Upper lobe of left lung (tissue), 4 donors: ENCODE data around the gene MAGEA4.

Source experiments
- EP300 ChIP-seq, 4 donors: sonication (generic); formaldehyde crosslinking; IDR thresholded peaks; one replicate each; pipeline ENCODE4 v1.5.1; 2017; ENCODE audit warnings: antibody characterized with exemption in 4 of 4, control low read depth in 2 of 4
- POLR2A ChIP-seq, 4 donors: fragments of 450-650 bp; IDR thresholded peaks; one replicate each; pipeline ENCODE4 v1.5.1; 2016 to 2017; ENCODE audit warnings: antibody characterized with exemption in 4 of 4, mild to moderate bottlenecking in 2 of 4
- POLR2AphosphoS5 ChIP-seq, 2 donors: sonication (generic); formaldehyde crosslinking; IDR thresholded peaks; one replicate each; pipeline ENCODE4 v1.5.1; 2017; ENCODE audit warnings: antibody characterized with exemption in 2 of 2
- TF ChIP-seq, protein P1 (sequence below), 6 experiments: fragments of 450-650 bp in 4 of 6; fragments of 200-600 bp in 2 of 6; sonication (generic) in 2 of 6; IDR thresholded peaks; one replicate each; pipeline ENCODE4 v1.5.1; 2016 to 2019; ENCODE audit warnings: antibody characterized with exemption in 6 of 6

DNA sequence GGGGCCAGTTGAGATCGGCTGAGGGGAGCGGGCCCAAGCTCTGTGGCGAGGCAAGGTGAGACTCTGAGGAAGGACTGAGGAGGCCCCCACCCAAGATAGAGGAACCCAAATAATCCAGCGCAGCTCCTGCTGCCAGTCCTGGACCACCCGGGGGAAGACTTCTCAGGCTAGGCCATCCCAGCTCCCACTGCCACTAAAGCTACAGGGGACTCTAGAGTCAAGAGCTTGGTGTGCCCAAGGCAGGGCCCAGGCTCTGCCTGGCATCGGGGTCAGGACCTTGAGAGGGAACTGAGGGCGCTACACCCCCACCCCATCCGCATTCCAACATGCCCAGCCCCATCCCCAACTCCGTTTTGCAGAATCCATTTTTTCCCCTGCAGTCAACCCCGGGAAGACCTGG lies 8.6 kb downstream of the MAGEA4 start:
- TF ChIP-seq, protein P1, sequence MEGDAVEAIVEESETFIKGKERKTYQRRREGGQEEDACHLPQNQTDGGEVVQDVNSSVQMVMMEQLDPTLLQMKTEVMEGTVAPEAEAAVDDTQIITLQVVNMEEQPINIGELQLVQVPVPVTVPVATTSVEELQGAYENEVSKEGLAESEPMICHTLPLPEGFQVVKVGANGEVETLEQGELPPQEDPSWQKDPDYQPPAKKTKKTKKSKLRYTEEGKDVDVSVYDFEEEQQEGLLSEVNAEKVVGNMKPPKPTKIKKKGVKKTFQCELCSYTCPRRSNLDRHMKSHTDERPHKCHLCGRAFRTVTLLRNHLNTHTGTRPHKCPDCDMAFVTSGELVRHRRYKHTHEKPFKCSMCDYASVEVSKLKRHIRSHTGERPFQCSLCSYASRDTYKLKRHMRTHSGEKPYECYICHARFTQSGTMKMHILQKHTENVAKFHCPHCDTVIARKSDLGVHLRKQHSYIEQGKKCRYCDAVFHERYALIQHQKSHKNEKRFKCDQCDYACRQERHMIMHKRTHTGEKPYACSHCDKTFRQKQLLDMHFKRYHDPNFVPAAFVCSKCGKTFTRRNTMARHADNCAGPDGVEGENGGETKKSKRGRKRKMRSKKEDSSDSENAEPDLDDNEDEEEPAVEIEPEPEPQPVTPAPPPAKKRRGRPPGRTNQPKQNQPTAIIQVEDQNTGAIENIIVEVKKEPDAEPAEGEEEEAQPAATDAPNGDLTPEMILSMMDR (IDR thresholded peaks at IDR 0.05): no peak
- no peak for TF ChIP-seq POLR2A (IDR thresholded peaks at IDR 0.05)
- no peak for TF ChIP-seq POLR2AphosphoS5 (IDR thresholded peaks at IDR 0.05)
- TF ChIP-seq EP300 (IDR thresholded peaks at IDR 0.05): no peak
